GM12864 (cell line): ENCODE results near the gene RIMBP2.

Source experiments
- DNase-seq: peaks from one replicate; pipeline ENCODE4 v3.0.0-alpha.2; 2011; ENCODE audit warnings: low read depth
- H3K4me3 ChIP-seq: 2 replicates; pipeline ENCODE4 v1.5.1; 2011; ENCODE audit warnings: mild to moderate bottlenecking, low read depth, low read length, control low read depth
- CTCF ChIP-seq: IDR thresholded peaks from 2 replicates; pipeline ENCODE4 v1.5.1; 2011; ENCODE audit warnings: low read depth, mild to moderate bottlenecking, moderate library complexity, low read length, control low read depth, inconsistent platforms; ENCODE audit errors: missing control alignments

The RIMBP2 gene

DNA sequence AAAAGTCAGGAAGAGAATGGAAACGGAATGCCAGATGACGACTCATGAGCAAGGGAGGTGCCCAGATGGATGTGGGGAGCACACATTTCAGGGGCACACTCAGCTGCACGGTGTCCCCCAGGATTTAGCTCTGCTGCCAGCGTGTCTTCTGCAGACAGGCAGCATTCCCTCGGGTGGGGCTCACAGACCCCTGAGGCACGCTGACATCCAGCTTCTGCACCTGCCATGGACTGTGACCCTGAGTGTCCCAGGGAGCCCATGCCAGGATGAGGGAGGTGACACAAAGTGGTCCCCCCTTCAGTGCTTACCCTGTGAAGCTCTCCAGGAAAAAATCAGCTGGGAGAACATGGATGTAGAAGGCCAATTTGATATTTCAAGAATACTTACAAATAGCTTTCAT, 294.2 kb downstream of the RIMBP2 start:
- TF ChIP-seq CTCF = no peak
- H3K4me3 ChIP-seq = no peak overlapping the region
- DNase-seq = no peak

DNA sequence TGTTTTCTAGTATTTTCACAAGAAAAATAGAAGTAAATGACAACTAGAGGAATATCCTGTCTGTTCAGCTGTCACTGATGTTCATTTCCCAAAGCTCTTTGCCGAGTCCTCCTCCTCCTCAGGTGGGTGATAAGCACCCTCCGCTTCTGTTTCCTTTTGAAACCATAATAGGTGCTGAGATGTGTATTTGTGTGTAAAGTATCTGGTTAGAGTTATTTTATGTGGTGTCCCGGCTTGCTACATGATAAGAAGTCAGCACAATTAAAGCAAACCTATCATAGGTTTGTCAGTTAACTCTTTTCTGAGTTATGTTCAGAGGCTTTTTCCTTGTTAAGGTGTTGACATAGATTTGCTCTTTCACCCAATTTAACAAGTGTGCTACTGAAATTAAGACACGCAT, 296.0 kb downstream of the RIMBP2 start:
- no peak for DNase-seq
- TF ChIP-seq CTCF = no peak

GRCh38 chr12:130419116-130419515, 297.0 kb downstream of the RIMBP2 start:
- no peak for DNase-seq
- H3K4me3 ChIP-seq = no peak overlapping the region
- no peak for TF ChIP-seq CTCF

More for the DNA sequence above, 296.0 kb downstream of the RIMBP2 start:
- no peak overlapping the region for H3K4me3 ChIP-seq

DNA sequence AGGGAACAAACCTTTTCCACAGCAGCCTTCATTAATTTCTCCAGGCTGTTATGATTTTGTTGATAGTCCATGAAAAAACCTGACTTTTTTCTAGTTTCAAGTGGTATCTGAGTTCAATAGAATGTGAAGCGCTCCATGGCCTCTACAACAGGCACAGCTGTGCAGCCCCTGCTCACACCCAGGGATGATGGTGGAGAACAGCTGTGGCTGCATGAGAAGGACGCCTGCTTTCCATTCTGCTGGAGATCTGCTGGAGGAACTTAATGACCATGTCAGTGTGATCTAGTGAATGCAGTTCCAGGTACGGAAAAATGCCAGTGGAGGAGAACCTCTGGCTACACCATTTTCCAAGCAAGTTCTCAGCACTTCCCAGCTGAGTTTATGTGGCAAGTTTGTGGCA, 297.8 kb downstream of the RIMBP2 start:
- TF ChIP-seq CTCF = no peak
- no peak for DNase-seq
- H3K4me3 ChIP-seq = no peak overlapping the region

DNA sequence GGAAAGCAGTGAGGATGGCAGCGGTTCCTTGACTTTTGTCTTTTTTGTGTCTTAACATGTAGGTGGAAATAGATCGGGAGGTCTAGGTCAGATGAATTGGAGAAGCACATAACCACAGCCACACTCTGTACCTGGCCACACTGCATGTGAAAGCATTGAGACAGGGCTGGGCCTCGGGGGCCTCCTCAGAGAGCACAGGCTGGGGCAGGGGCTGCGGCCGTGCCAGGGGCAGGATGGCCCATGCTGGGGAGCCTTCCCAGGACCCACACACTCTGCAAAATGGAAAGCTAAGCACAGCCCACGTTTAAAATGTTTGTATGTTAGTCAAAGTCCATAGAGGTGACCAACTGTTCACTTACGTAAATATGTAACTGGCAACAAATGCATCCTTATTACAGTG, 301.7 kb downstream of the RIMBP2 start:
- no peak overlapping the region for H3K4me3 ChIP-seq
- no peak for TF ChIP-seq CTCF
- no peak for DNase-seq

- TF ChIP-seq CTCF = no peak
- no peak overlapping the region for H3K4me3 ChIP-seq
- DNase-seq = no peak
Observed at GRCh38 chr12:130413909-130414308, 302.2 kb downstream of the RIMBP2 start.

- no peak for TF ChIP-seq CTCF
- no peak overlapping the region for H3K4me3 ChIP-seq
- no peak for DNase-seq
Observed at GRCh38 chr12:130412384-130412783, 303.7 kb downstream of the RIMBP2 start.
